Endothelial cell of umbilical vein (primary cell): ENCODE data around the gene SSX4. TPM values are rescaled to one million over a fixed set of nuclear protein-coding genes. Genes with fewer than 3 reads are reported as not detected.
"Not testable (repeated sequence)": the region's sequence is repeated elsewhere in the genome, so short reads cannot be mapped to it uniquely, and the experiment has no call there.

Source experiments
- BruUV-seq: library from RNA; stranded (reverse); fragments of 400-500 nt; replicated peaks from 2 replicates; lab custom pipeline; 2021; lab: Mats Ljungman, UMichigan
- CTCF ChIA-PET: fragments of 300-600, 350-600 bp; sonication (Branson Sonifier 250); formaldehyde crosslinking; loops from one replicate; lab custom pipeline; 2021; ENCODE audit warnings: antibody characterized with exemption, inconsistent platforms; lab: Charles Lee
- POLR2A ChIA-PET: fragments of 300-600, 350-600 bp; sonication (Branson Sonifier 250); formaldehyde crosslinking; loops from one replicate; lab custom pipeline; 2021; ENCODE audit warnings: antibody characterized with exemption, inconsistent platforms; lab: Charles Lee
- DNase-seq: peaks from one replicate; pipeline ENCODE4 v3.0.0-alpha.2; 2011; ENCODE audit warnings: low read depth, low spot score
- FAIRE-seq: peaks from 2 replicates; lab custom pipeline; 2011; peaks lifted over from hg19 to GRCh38; lab: Jason Lieb, UNC
- H2AFZ ChIP-seq: 2 replicates; pipeline ENCODE4 v1.6.0; 2012; ENCODE audit warnings: low read depth, low read length, control low read depth, inconsistent platforms
- H3K27ac ChIP-seq: 2 replicates; pipeline ENCODE4 v1.5.1; 2011; ENCODE audit warnings: low read depth, mild to moderate bottlenecking, control low read depth, low read length, moderate library complexity; ENCODE audit not compliant: insufficient read depth
- H3K27me3 ChIP-seq, 2 experiments: 2 replicates each; pipeline versions ENCODE4 v1.6.0 to v1.6.1; 2011; ENCODE audit warnings: low read length in 2 of 2, mixed read lengths in 1 of 2; ENCODE audit not compliant: control insufficient read depth in 2 of 2, insufficient read depth in 2 of 2
- H3K36me3 ChIP-seq, 2 experiments: 2 replicates in 1 of 2; 3 replicates in 1 of 2; pipeline ENCODE4 v1.5.1; 2011; ENCODE audit warnings: low read length in 2 of 2, mild to moderate bottlenecking in 1 of 2, moderate library complexity in 1 of 2; ENCODE audit not compliant: control insufficient read depth in 2 of 2, insufficient read depth in 2 of 2; ENCODE audit errors: extremely low read depth in 1 of 2
- H3K4me1 ChIP-seq: 3 replicates; pipeline ENCODE4 v1.5.1; 2011; ENCODE audit warnings: mild to moderate bottlenecking, low read length; ENCODE audit not compliant: control insufficient read depth, insufficient read depth; ENCODE audit errors: extremely low read depth
- H3K4me2 ChIP-seq: 2 replicates; pipeline ENCODE4 v1.6.1; 2011; ENCODE audit warnings: low read length, control low read depth, mixed read lengths; ENCODE audit not compliant: insufficient read depth
- H3K4me3 ChIP-seq, 3 experiments: fragments of 200-600 bp in 1 of 3; sonication (generic), shearing (Covaris generic) in 1 of 3; replicated peaks in 1 of 3; 2 replicates each; pipeline ENCODE4 v1.5.1; 2011 to 2016; ENCODE audit warnings: control low read depth in 3 of 3, low read length in 3 of 3, mild to moderate bottlenecking in 2 of 3, inconsistent platforms in 1 of 3, low read depth in 1 of 3, moderate library complexity in 1 of 3; ENCODE audit not compliant: insufficient read depth in 1 of 3
- H3K79me2 ChIP-seq: 2 replicates; pipeline ENCODE4 v1.6.0; 2012; ENCODE audit warnings: low read length, inconsistent platforms; ENCODE audit not compliant: control insufficient read depth, insufficient read depth
- H3K9ac ChIP-seq: replicated peaks from 2 replicates; pipeline ENCODE3; 2011; ENCODE audit warnings: low read length, control low read depth; ENCODE audit not compliant: insufficient read depth; ENCODE audit errors: extremely low read depth
- H3K9me1 ChIP-seq: replicated peaks from 3 replicates; pipeline ENCODE4 v1.6.0; 2011; ENCODE audit warnings: mild to moderate bottlenecking, low read length; ENCODE audit not compliant: control insufficient read depth, insufficient read depth; ENCODE audit errors: extremely low read depth
- H3K9me3 ChIP-seq: replicated peaks from 2 replicates; pipeline ENCODE4 v1.5.1; 2012; ENCODE audit warnings: low read length, inconsistent platforms; ENCODE audit not compliant: control insufficient read depth, insufficient read depth
- H4K20me1 ChIP-seq: replicated peaks from 2 replicates; pipeline ENCODE3; 2011; ENCODE audit warnings: mild to moderate bottlenecking, low read length; ENCODE audit not compliant: control insufficient read depth, insufficient read depth; ENCODE audit errors: extremely low read depth
- dilution Hi-C: fragments of 300-500 bp; cut with MboI; formaldehyde crosslinking; loops from one replicate; pipeline ENCODE4 v1.15.0; 2019; ENCODE audit warnings: low sequenced_read_pairs; ENCODE audit not compliant: extremely low pct_ligation_motif_present
- intact Hi-C: fragments of 100-400 bp; cut with micrococcal nuclease; formaldehyde crosslinking; loops from one replicate; pipeline ENCODE4 v1.10.0; 2022
- polyA plus RNA-seq, 4 experiments: library from polyadenylated mRNA; depleted of rRNA in 3 of 4; stranded (reverse) in 3 of 4; unstranded in 1 of 4; fragments of >200 nt; gene quantifications; 2 replicates each; pipeline versions ENCODE4 v1.2.1 to v1.2.3, GENCODE V29; 2011 to 2012; ENCODE audit warnings: missing spikeins in 1 of 4
- total RNA-seq: library from RNA; stranded (reverse); gene quantifications from 2 replicates; pipeline ENCODE4 v1.2.3, GENCODE V29; 2021

Gene SSX4
- total and polyA plus RNA-seq, 2 donors (not counting 3 experiments of a cell fraction or from before 2014, with no cell fraction given): not detected

GRCh38 chrX:48370408-48370807 is 12.9 kb upstream of the SSX4 start:
- H3K4me2 ChIP-seq, BruUV-seq, DNase-seq, CTCF ChIA-PET, intact Hi-C loops, FAIRE-seq, POLR2A ChIA-PET, H3K27ac ChIP-seq, H2AFZ ChIP-seq, dilution Hi-C loops, H4K20me1 ChIP-seq, H3K27me3 ChIP-seq, H3K9me3 ChIP-seq, H3K4me1 ChIP-seq, H3K36me3 ChIP-seq, H3K9ac ChIP-seq, H3K9me1 ChIP-seq, H3K79me2 ChIP-seq, H3K4me3 ChIP-seq: not testable (repeated sequence)

- H3K27me3 ChIP-seq, intact Hi-C loops, H3K27ac ChIP-seq, H3K4me1 ChIP-seq, H3K36me3 ChIP-seq, POLR2A ChIA-PET, H3K9me3 ChIP-seq, FAIRE-seq, H3K9ac ChIP-seq, H3K79me2 ChIP-seq, DNase-seq, H3K9me1 ChIP-seq, CTCF ChIA-PET, dilution Hi-C loops, H4K20me1 ChIP-seq, H3K4me3 ChIP-seq, BruUV-seq, H3K4me2 ChIP-seq, H2AFZ ChIP-seq: not testable (repeated sequence)
Measured at GRCh38 chrX:48396931-48397330, 13.6 kb downstream of the SSX4 start.

- dilution Hi-C loops, H4K20me1 ChIP-seq, H3K27me3 ChIP-seq, H2AFZ ChIP-seq, H3K36me3 ChIP-seq, CTCF ChIA-PET, intact Hi-C loops, H3K4me2 ChIP-seq, H3K9me3 ChIP-seq, BruUV-seq, POLR2A ChIA-PET, H3K79me2 ChIP-seq, H3K4me3 ChIP-seq, H3K9ac ChIP-seq, H3K4me1 ChIP-seq, FAIRE-seq, H3K9me1 ChIP-seq, H3K27ac ChIP-seq: not testable (repeated sequence)
- DNase-seq: peak; percentile 0
Measured at GRCh38 chrX:48397825-48398224, 14.5 kb downstream of the SSX4 start.

GRCh38 chrX:48411860-48412259 is 28.5 kb downstream of the SSX4 start, which contains the start of gene SSX4B:
Gene SSX4B, minus strand, starts transcription at chrX:48411960. Its CDS starts 588 bp downstream, at chrX:48411372.
- intact Hi-C loops, H3K9me3 ChIP-seq, DNase-seq, H3K27me3 ChIP-seq, H4K20me1 ChIP-seq, BruUV-seq, FAIRE-seq, H3K4me1 ChIP-seq, H3K9ac ChIP-seq, H3K4me3 ChIP-seq, H3K36me3 ChIP-seq, POLR2A ChIA-PET, H3K4me2 ChIP-seq, H3K9me1 ChIP-seq, CTCF ChIA-PET, dilution Hi-C loops, H3K79me2 ChIP-seq, H2AFZ ChIP-seq, H3K27ac ChIP-seq: not testable (repeated sequence)
